Activated T-helper 1 cell treated with anti-CD3 and anti-CD28 coated beads, Interleukin-12 subunit alpha, Interleukin-12 subunit beta, Interleukin-2, Interleukin-4 antibody, amounts not matched to agents 30 ng/mL and 10 ng/mL and 1 ng/mL, durations not matched to agents 14 hours and 24 hours and 36 hours (primary cell): Measurements from ENCODE around the gene DOHH. TPM values are rescaled to one million over a fixed set of nuclear protein-coding genes. Genes with fewer than 3 reads are reported as not detected.
"Not testable (repeated sequence)": the region's sequence is repeated elsewhere in the genome, so short reads cannot be mapped to it uniquely, and the experiment has no call there.

Experiments
- DNase-seq: peaks from one replicate; pipeline ENCODE4 v3.0.0; 2021; ENCODE audit warnings: low spot score
- H3K27ac Mint-ChIP-seq: one replicate; pipeline ENCODE4 v1.8.0; 2021; ENCODE audit warnings: mild to moderate bottlenecking, mixed read lengths
- H3K27me3 Mint-ChIP-seq: one replicate; pipeline ENCODE4 v1.8.0; 2022; ENCODE audit warnings: mild to moderate bottlenecking, moderate library complexity, mixed read lengths; ENCODE audit not compliant: insufficient read depth
- H3K36me3 Mint-ChIP-seq: one replicate; pipeline ENCODE4 v1.8.0; 2021; ENCODE audit warnings: low read depth, mixed read lengths
- H3K4me1 Mint-ChIP-seq: one replicate; pipeline ENCODE4 v1.8.0; 2021; ENCODE audit warnings: low read depth, mixed read lengths
- H3K4me3 Mint-ChIP-seq: one replicate; pipeline ENCODE4 v1.8.0; 2021; ENCODE audit warnings: mild to moderate bottlenecking, moderate library complexity, mixed read lengths
- H3K9me3 Mint-ChIP-seq: one replicate; pipeline ENCODE4 v1.8.0; 2021; ENCODE audit warnings: mixed read lengths
- intact Hi-C: fragments of 100-400 bp; cut with micrococcal nuclease; formaldehyde crosslinking; loops from one replicate; pipeline ENCODE4 v1.15.1; 2024
- total RNA-seq: library from RNA; stranded (reverse); gene quantifications from 2 replicates; pipeline ENCODE4 v1.2.3, GENCODE V29; 2022

DOHH gene
- total RNA-seq, 1 donor from 2014 or later: 21.6 TPM

- Mint-ChIP-seq H3K27me3 (no peaks in the 10 kb centered on the region), H3K36me3 (peaks cover 2% of the 10 kb centered on the region), H3K27ac (no peak overlapping the region), H3K4me3 (no peak overlapping the region), H3K4me1 (no peaks in the 10 kb centered on the region), H3K9me3 (no peaks in the 10 kb centered on the region)
- no peak for DNase-seq
- intact Hi-C loops: no loop called here
Observed at GRCh38 chr19:3452171-3452941, 48.1 kb downstream of the DOHH start.

GRCh38 chr19:3451451-3451866 is 49.0 kb downstream of the DOHH start:
- no peaks in the 10 kb centered on the region for H3K27me3 Mint-ChIP-seq
- H3K4me3 Mint-ChIP-seq: no peak overlapping the region
- DNase-seq: no peak
- intact Hi-C loops: no loop called here
- H3K4me1 Mint-ChIP-seq: no peaks in the 10 kb centered on the region
- H3K27ac Mint-ChIP-seq: no peak overlapping the region
- no peaks in the 10 kb centered on the region for H3K9me3 Mint-ChIP-seq
- peaks cover 2% of the 10 kb centered on the region for H3K36me3 Mint-ChIP-seq

GRCh38 chr19:3450796-3451411 is 49.6 kb downstream of the DOHH start:
- intact Hi-C loops: no loop called here
- DNase-seq: no peak
- Mint-ChIP-seq H3K4me3 (no peak overlapping the region), H3K36me3 (peaks cover 2% of the 10 kb centered on the region), H3K27ac (no peak overlapping the region), H3K9me3 (no peaks in the 10 kb centered on the region), H3K27me3 (no peaks in the 10 kb centered on the region), H3K4me1 (no peaks in the 10 kb centered on the region)

- H3K4me3 Mint-ChIP-seq: no peak overlapping the region
Observed at GRCh38 chr19:3448616-3449334, 51.7 kb downstream of the DOHH start.

GRCh38 chr19:3446657-3447056 is 53.8 kb downstream of the DOHH start:
- H3K27ac Mint-ChIP-seq, H3K9me3 Mint-ChIP-seq, intact Hi-C loops, H3K4me3 Mint-ChIP-seq, H3K36me3 Mint-ChIP-seq, H3K4me1 Mint-ChIP-seq, DNase-seq, H3K27me3 Mint-ChIP-seq: not testable (repeated sequence)

More at GRCh38 chr19:3448616-3449334, 51.7 kb downstream of the DOHH start:
- Mint-ChIP-seq H3K27ac (no peak overlapping the region), H3K27me3 (no peaks in the 10 kb centered on the region), H3K9me3 (no peaks in the 10 kb centered on the region), H3K4me1 (no peaks in the 10 kb centered on the region), H3K36me3 (peaks cover 2% of the 10 kb centered on the region)
- DNase-seq: no peak
- intact Hi-C loops: no loop called here

GRCh38 chr19:3444695-3445234 is 55.7 kb downstream of the DOHH start:
- no peaks in the 10 kb centered on the region for H3K27me3 Mint-ChIP-seq
- intact Hi-C loops: no loop called here
- no peaks in the 10 kb centered on the region for H3K36me3 Mint-ChIP-seq
- no peaks in the 10 kb centered on the region for H3K4me1 Mint-ChIP-seq
- no peak overlapping the region for H3K27ac Mint-ChIP-seq
- H3K9me3 Mint-ChIP-seq: no peaks in the 10 kb centered on the region
- no peak for DNase-seq
- H3K4me3 Mint-ChIP-seq: no peak overlapping the region

GRCh38 chr19:3443840-3444694 is 56.4 kb downstream of the DOHH start:
- no peaks in the 10 kb centered on the region for H3K4me1 Mint-ChIP-seq
- no peak overlapping the region for H3K4me3 Mint-ChIP-seq
- intact Hi-C loops: no loop called here
- H3K27me3 Mint-ChIP-seq: no peaks in the 10 kb centered on the region
- H3K9me3 Mint-ChIP-seq: no peaks in the 10 kb centered on the region
- DNase-seq: no peak
- no peaks in the 10 kb centered on the region for H3K36me3 Mint-ChIP-seq
- no peak overlapping the region for H3K27ac Mint-ChIP-seq

GRCh38 chr19:3442487-3443071 is 57.9 kb downstream of the DOHH start:
- no peak for DNase-seq
- H3K9me3 Mint-ChIP-seq: no peaks in the 10 kb centered on the region
- intact Hi-C loops: no loop called here
- H3K36me3 Mint-ChIP-seq: no peaks in the 10 kb centered on the region
- H3K4me1 Mint-ChIP-seq: no peaks in the 10 kb centered on the region
- H3K27me3 Mint-ChIP-seq: no peaks in the 10 kb centered on the region
- no peak overlapping the region for H3K4me3 Mint-ChIP-seq
- H3K27ac Mint-ChIP-seq: no peak overlapping the region

- intact Hi-C loops: no loop called here
- H3K27me3 Mint-ChIP-seq: no peaks in the 10 kb centered on the region
Observed at GRCh38 chr19:3441986-3442329, 58.5 kb downstream of the DOHH start.

GRCh38 chr19:3441089-3441985 is 59.1 kb downstream of the DOHH start:
- Mint-ChIP-seq H3K4me3 (no peak overlapping the region), H3K27ac (no peak overlapping the region)

More at GRCh38 chr19:3441986-3442329, 58.5 kb downstream of the DOHH start:
- H3K27ac Mint-ChIP-seq: no peak overlapping the region
- H3K4me3 Mint-ChIP-seq: no peak overlapping the region
- no peak for DNase-seq
- H3K36me3 Mint-ChIP-seq: no peaks in the 10 kb centered on the region
- H3K9me3 Mint-ChIP-seq: no peaks in the 10 kb centered on the region
- no peaks in the 10 kb centered on the region for H3K4me1 Mint-ChIP-seq

More at GRCh38 chr19:3441089-3441985, 59.1 kb downstream of the DOHH start:
- Mint-ChIP-seq H3K27me3 (no peaks in the 10 kb centered on the region), H3K36me3 (no peaks in the 10 kb centered on the region), H3K9me3 (no peaks in the 10 kb centered on the region), H3K4me1 (no peaks in the 10 kb centered on the region)
- intact Hi-C loops: no loop called here
- DNase-seq: no peak
